Tibial artery (tissue), 4 donors: Measurements from ENCODE around the gene CREBZF.
"Not testable (repeated sequence)": the region's sequence is repeated elsewhere in the genome, so short reads cannot be mapped to it uniquely, and the experiment has no call there.

ENCODE experiments used
- DNase-seq, 2 donors: peaks; one replicate each; pipeline ENCODE4 v3.0.0-alpha.2; 2019
- H3K27ac ChIP-seq, 2 donors: fragments of 200-600 bp; sonication (generic) in 1 of 2; 1 replicate in 1 of 2; 2 replicates in 1 of 2; pipeline ENCODE4 v1.5.1; 2018 to 2019; ENCODE audit warnings: mild to moderate bottlenecking in 1 of 2
- H3K27me3 ChIP-seq, 2 donors: fragments of 200-600 bp; sonication (generic) in 1 of 2; one replicate each; pipeline versions ENCODE4 v1.5.1 to v1.6.0; 2016 to 2019
- H3K36me3 ChIP-seq, 3 donors: fragments of 200-600 bp; sonication (generic) in 2 of 3; one replicate each; pipeline ENCODE4 v1.5.1; 2016 to 2019; ENCODE audit warnings: mild to moderate bottlenecking in 2 of 3
- H3K4me1 ChIP-seq, 4 donors: fragments of 200-600 bp; sonication (generic) in 2 of 4; 1 replicate in 3 of 4; 2 replicates in 1 of 4; pipeline ENCODE4 v1.5.1; 2016 to 2019
- H3K4me3 ChIP-seq, 2 donors: fragments of 200-600 bp; sonication (generic) in 1 of 2; 1 replicate in 1 of 2; 2 replicates in 1 of 2; pipeline ENCODE4 v1.5.1; 2018 to 2019; ENCODE audit warnings: mild to moderate bottlenecking in 2 of 2
- H3K9me3 ChIP-seq, 3 donors: fragments of 200-600 bp; sonication (generic) in 1 of 3; one replicate each; pipeline ENCODE4 v1.5.1; 2016 to 2019
- intact Hi-C: fragments of 100-400 bp; cut with DNase I; formaldehyde crosslinking; loops from one replicate; pipeline ENCODE4 v1.15.0; 2023; ENCODE audit warnings: low total_unique reads
- TF ChIP-seq, protein P1 (sequence below), 2 experiments: fragments of 200-600 bp in 1 of 2; fragments of 450-650 bp in 1 of 2; IDR thresholded peaks; one replicate each; pipeline ENCODE4 v1.5.1; 2017 to 2019; ENCODE audit warnings: antibody characterized with exemption in 2 of 2, mild to moderate bottlenecking in 1 of 2, moderate library complexity in 1 of 2

The CREBZF gene

GRCh38 chr11:85656777-85657176 is 8.2 kb downstream of the CREBZF start:
- Histone ChIP-seq H3K36me3 (peaks cover 4 to 30% (median 9%) of the 10 kb centered on the region in 3 donors), H3K4me1 (peaks cover 0 to 48% (median 22%) of the 10 kb centered on the region in 4 donors), H3K9me3 (no peaks in the 10 kb centered on the region), H3K27me3 (no peaks in the 10 kb centered on the region), H3K4me3 (no peak overlapping the region), H3K27ac (no peak overlapping the region)
- TF ChIP-seq, protein P1, sequence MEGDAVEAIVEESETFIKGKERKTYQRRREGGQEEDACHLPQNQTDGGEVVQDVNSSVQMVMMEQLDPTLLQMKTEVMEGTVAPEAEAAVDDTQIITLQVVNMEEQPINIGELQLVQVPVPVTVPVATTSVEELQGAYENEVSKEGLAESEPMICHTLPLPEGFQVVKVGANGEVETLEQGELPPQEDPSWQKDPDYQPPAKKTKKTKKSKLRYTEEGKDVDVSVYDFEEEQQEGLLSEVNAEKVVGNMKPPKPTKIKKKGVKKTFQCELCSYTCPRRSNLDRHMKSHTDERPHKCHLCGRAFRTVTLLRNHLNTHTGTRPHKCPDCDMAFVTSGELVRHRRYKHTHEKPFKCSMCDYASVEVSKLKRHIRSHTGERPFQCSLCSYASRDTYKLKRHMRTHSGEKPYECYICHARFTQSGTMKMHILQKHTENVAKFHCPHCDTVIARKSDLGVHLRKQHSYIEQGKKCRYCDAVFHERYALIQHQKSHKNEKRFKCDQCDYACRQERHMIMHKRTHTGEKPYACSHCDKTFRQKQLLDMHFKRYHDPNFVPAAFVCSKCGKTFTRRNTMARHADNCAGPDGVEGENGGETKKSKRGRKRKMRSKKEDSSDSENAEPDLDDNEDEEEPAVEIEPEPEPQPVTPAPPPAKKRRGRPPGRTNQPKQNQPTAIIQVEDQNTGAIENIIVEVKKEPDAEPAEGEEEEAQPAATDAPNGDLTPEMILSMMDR (IDR thresholded peaks at IDR 0.05) = no peak
- no peak for DNase-seq
- intact Hi-C loops = no loop called here

DNA sequence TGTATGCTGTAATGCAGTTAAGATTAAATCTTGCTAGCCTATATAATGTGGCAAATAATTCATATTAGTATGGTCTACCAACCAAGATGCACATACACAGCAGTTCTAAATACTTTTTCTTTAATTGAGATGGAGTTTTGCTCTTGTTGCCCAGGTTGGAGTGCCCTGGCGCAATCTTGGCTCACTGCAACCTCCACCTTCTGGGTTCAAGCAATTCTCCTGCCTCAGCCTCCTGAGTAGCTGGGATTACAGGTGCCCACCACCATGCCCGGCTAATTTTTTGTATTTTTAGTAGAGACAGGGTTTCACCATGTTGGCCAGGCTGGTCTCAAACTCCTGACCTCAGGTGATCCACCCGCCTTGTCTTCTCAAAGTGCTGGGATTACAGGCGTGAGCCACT is 10.6 kb downstream of the CREBZF start:
- H3K4me3 ChIP-seq, intact Hi-C loops, DNase-seq, H3K27me3 ChIP-seq, H3K27ac ChIP-seq, H3K9me3 ChIP-seq: not testable (repeated sequence)
- peaks cover 0 to 25% (median 9%) of the 10 kb centered on the region in 4 donors for H3K4me1 ChIP-seq
- peaks cover 4 to 30% (median 4%) of the 10 kb centered on the region in 3 donors for H3K36me3 ChIP-seq

- H3K27me3 ChIP-seq = no peaks in the 10 kb centered on the region
- H3K36me3 ChIP-seq = peaks cover 4 to 30% (median 4%) of the 10 kb centered on the region in 3 donors
- no peaks in the 10 kb centered on the region for H3K9me3 ChIP-seq
- TF ChIP-seq, protein P1 (IDR thresholded peaks at IDR 0.05) = no peak
- H3K4me1 ChIP-seq = peaks cover 0 to 23% (median 10%) of the 10 kb centered on the region in 4 donors
- no peak overlapping the region for H3K27ac ChIP-seq
- DNase-seq = no peak
- intact Hi-C loops = no loop called here
- no peak overlapping the region for H3K4me3 ChIP-seq
These were observed 12.0 kb downstream of the CREBZF start for GRCh38 chr11:85652786-85653447.

GRCh38 chr11:85651118-85651517 is 13.8 kb downstream of the CREBZF start:
- Histone ChIP-seq H3K27ac (no peak overlapping the region), H3K36me3 (peaks cover 0 to 25% (median 4%) of the 10 kb centered on the region in 3 donors), H3K9me3 (no peaks in the 10 kb centered on the region), H3K4me3 (no peak overlapping the region), H3K4me1 (peaks cover 0 to 20% (median 17%) of the 10 kb centered on the region in 4 donors), H3K27me3 (no peaks in the 10 kb centered on the region)
- no peak for DNase-seq
- TF ChIP-seq, protein P1 (IDR thresholded peaks at IDR 0.05) = no peak
- intact Hi-C loops = no loop called here

DNA sequence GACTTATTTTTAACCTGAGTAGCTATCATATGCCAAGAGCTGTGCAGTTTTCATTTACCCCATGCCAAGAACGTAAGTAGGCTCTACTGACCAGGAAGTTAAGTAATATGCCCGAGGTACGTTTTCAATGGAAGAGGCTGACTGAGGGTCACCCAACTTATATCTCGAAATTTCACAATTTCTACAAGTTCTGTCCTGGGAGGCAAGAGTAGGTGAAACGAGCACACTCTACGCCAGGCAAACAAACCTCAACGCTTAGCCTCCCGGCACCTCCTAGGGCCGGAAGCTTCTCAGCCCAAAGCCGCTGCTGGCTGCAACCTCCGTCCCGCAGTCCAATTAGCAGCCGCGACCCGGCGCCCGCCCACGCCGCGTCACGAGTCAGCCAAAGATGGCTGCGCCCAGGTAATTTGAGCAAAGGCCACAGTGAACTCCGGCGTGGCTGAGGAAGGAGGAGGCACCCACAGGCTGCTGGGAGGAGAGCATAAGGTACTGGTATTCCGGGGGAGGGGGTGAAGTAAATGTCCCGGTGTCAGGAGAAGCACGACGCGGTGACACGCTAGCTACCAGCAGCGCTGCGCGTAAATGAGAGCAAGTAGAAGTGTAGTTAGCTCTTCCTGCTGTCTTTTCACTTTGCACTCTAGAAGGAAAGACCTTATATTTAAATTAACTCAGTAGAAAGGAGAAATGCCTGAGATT is 17.2 kb downstream of the CREBZF start, which contains the start of gene TMEM126A:
Gene TMEM126A (plus strand): TSS at position 364 of the 696 bp plus-strand sequence. CDS start 2,289 bp downstream, outside the sequence.
- DNase-seq = peak; percentile 90 to 91
- H3K27ac ChIP-seq = peak within 1 kb of the TSS; percentile 77 to 83
- H3K4me3 ChIP-seq = peak within 1 kb of the TSS; percentile 68 to 72
- TF ChIP-seq, protein P1 (IDR thresholded peaks at IDR 0.05) = no peak
- intact Hi-C loops = no loop called here
- no peaks in the 10 kb centered on the region for H3K27me3 ChIP-seq
- peaks cover 0 to 20% (median 17%) of the 10 kb centered on the region in 4 donors for H3K4me1 ChIP-seq
- peaks cover 0 to 12% (median 0%) of the 10 kb centered on the region in 3 donors for H3K36me3 ChIP-seq
- H3K9me3 ChIP-seq = no peaks in the 10 kb centered on the region

GRCh38 chr11:85647078-85647477 is 17.9 kb downstream of the CREBZF start:
- intact Hi-C loops = no loop called here

More at GRCh38 chr11:85647078-85647477, 17.9 kb downstream of the CREBZF start:
- H3K36me3 ChIP-seq = peaks cover 0 to 11% (median 0%) of the 10 kb centered on the region in 3 donors
- peak overlapping the region; percentile 77 to 83 for H3K27ac ChIP-seq
- no peaks in the 10 kb centered on the region for H3K9me3 ChIP-seq
- no peaks in the 10 kb centered on the region for H3K27me3 ChIP-seq
- peaks cover 0 to 20% (median 17%) of the 10 kb centered on the region in 4 donors for H3K4me1 ChIP-seq
- TF ChIP-seq, protein P1 (IDR thresholded peaks at IDR 0.05) = no peak
- DNase-seq = no peak
- H3K4me3 ChIP-seq = peak overlapping the region; percentile 68 to 72
